Measurements from ENCODE around the gene BANP.

DNA sequence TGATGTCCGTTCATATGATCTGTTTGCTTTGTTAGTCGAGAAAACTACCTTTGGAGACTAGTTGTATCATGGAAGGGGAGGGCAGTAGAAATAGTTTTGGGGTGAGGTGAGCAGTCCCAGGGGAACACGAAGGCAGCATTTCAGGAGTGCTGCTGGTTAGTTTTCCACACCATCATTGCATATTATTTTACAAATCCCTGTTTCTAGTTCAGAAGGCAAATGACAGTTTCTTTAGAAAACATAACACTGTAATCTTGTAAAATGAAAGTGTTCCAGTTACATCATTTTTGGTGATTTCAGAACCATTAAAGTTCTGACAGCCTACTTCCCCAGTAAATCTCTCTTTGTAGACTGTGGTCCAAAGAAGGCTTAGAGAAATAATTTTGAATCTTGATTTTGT, 25.4 kb downstream of the BANP start:
- TF ChIP-seq, protein P1, sequence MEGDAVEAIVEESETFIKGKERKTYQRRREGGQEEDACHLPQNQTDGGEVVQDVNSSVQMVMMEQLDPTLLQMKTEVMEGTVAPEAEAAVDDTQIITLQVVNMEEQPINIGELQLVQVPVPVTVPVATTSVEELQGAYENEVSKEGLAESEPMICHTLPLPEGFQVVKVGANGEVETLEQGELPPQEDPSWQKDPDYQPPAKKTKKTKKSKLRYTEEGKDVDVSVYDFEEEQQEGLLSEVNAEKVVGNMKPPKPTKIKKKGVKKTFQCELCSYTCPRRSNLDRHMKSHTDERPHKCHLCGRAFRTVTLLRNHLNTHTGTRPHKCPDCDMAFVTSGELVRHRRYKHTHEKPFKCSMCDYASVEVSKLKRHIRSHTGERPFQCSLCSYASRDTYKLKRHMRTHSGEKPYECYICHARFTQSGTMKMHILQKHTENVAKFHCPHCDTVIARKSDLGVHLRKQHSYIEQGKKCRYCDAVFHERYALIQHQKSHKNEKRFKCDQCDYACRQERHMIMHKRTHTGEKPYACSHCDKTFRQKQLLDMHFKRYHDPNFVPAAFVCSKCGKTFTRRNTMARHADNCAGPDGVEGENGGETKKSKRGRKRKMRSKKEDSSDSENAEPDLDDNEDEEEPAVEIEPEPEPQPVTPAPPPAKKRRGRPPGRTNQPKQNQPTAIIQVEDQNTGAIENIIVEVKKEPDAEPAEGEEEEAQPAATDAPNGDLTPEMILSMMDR (IDR thresholded peaks at IDR 0.05; ENCODE audit: extremely low read depth in 1 of 2, insufficient read depth in 1 of 2, low read depth in 1 of 2, low read length in 2 of 2) = no peak
- TF ChIP-seq POLR2AphosphoS5 (IDR thresholded peaks at IDR 0.05; ENCODE audit: insufficient read depth, low read depth, low read length) (no peak), POLR2A (IDR thresholded peaks at IDR 0.05; ENCODE audit: low read depth, low read length) (no peak), EZH2 (IDR thresholded peaks at IDR 0.05; ENCODE audit: borderline replicate concordance, low read depth, low read length, severe bottlenecking) (no peak), GATA2 (IDR thresholded peaks at IDR 0.05; ENCODE audit: insufficient read depth, insufficient read length, low read depth, low read length) (no peak), JUN (IDR thresholded peaks at IDR 0.05; ENCODE audit: borderline replicate concordance, insufficient read depth, insufficient read length, low read depth) (no peak), MYC (IDR thresholded peaks at IDR 0.05; ENCODE audit: low read depth, low read length) (no peak)
- TF ChIP-seq, protein P2, sequence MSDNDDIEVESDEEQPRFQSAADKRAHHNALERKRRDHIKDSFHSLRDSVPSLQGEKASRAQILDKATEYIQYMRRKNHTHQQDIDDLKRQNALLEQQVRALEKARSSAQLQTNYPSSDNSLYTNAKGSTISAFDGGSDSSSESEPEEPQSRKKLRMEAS (IDR thresholded peaks at IDR 0.05; ENCODE audit: insufficient read depth, insufficient read length) = no peak

Measured in endothelial cell of umbilical vein (primary cell).